ENCODE data around the gene HOXB1.
A peak's percentile ranks its signal among the peaks of the same experiment; 100 is the strongest.

The HOXB1 gene

GRCh38 chr17:48553190-48553547 lies 22.4 kb upstream of the HOXB1 start:
- no peak for DNase-seq

DNA sequence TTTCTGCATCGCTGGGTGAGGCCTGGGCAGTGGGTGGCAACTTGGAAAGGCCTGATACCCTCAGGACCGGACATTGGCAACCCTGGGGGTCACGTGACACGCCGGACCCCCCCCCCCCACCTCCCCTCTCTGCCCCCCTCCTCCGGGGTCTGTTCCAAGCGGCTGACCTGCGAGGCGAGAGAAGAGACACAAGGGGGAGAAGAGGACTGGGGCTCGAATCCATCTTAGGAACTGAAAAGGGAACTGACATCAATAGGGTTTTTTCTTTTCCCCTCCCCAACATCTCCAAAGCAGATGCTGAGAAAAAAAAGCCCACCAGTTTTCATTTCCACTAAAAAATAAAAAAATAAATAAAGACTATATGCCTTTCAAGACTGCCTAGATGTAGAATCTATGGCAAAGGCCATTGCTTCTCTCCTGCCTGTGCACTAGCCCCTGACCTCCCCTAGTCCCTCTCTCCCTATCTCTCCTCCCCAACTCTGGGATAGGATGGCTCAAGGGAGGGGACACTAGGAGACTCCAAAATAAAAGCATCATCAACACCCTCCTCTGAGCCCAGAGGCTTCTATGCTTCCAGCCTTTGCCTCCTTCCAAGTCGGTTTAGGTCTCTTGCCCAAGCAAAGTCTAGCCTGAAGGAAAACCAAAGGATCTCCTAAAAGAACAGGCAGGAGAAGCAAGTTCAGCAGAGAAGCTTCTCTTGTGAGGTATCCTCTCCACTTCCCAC lies 21.8 kb upstream of the HOXB1 start:
- peak; percentile 73 for DNase-seq

DNA sequence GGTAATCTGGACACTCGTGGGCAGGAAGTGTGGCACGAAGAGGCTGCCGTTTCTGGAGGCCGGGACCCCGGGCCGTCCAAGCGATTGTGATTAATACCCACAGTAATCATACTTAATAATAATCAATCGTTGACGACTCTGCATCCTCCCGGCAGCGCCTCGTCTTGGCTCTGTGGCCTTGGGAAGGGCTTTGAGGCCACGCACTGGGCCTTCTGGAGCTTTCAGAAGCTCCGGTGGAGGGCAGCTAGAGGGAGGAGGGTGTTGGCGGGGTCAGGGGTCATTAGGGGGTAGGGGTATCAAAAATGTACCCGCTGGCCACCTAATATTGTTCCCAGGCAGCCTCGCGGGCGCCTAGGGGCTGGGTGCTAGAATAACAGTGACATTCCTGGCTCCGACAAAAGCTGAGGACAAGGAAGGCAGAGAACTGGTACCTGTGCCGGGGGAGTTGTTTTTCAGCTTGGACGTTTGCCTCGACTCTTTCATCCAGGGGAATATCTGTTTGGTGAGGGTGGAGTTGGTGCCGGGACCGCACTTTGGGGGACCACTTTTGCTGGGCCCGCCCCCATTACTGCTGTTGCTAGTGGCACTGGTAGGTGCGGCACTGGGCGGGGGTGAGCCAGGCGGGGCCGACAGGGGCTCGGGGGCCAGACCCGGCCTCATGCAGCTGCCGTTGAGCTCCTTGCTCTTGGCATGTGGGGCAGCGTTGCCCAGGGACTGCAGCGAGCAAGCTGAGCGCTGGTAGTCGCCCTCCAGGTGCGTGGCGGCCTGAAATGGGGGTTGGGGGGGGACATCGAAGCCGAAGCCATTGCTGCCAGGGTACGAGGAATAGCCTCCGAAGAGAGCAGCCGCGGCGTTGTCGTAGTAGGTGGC lies 21.0 kb upstream of the HOXB1 start:
- peak; percentile 38 for DNase-seq

GRCh38 chr17:48551214-48551555 lies 20.4 kb upstream of the HOXB1 start:
- no peak for DNase-seq

- DNase-seq, result no peak
Observed at GRCh38 chr17:48550502-48551213, 19.8 kb upstream of the HOXB1 start.

- no peak for DNase-seq
Observed at GRCh38 chr17:48549914-48550501, 19.2 kb upstream of the HOXB1 start.

- no peak for DNase-seq
Observed at GRCh38 chr17:48549281-48549630, 18.4 kb upstream of the HOXB1 start.

GRCh38 chr17:48548523-48549280 lies 17.9 kb upstream of the HOXB1 start:
- no peak for DNase-seq

GRCh38 chr17:48547808-48548522 lies 17.2 kb upstream of the HOXB1 start:
- no peak for DNase-seq

GRCh38 chr17:48546924-48547807 lies 16.4 kb upstream of the HOXB1 start:
- peak; percentile 83 for DNase-seq

GRCh38 chr17:48546137-48546923 lies 15.5 kb upstream of the HOXB1 start:
- no peak for DNase-seq

DNA sequence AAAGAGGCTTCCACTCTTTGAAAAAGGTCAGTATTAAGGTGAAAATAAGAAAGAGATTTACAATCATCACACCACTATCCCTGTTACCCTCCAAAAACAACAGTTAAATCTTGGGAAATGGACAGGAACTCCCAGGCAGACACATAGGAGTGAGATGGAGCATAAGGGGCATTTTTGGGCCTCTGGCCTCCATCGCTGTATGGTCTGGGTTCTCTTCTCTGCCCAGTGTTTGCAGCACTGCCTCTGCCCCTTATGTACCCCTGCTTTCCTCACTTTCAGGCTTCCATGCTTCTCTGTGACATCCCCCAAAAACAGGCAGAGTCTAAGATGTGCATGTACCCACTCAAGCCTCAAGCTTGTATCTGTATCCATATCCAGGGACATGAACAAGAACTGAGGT lies 14.7 kb upstream of the HOXB1 start:
- no peak for DNase-seq

DNA sequence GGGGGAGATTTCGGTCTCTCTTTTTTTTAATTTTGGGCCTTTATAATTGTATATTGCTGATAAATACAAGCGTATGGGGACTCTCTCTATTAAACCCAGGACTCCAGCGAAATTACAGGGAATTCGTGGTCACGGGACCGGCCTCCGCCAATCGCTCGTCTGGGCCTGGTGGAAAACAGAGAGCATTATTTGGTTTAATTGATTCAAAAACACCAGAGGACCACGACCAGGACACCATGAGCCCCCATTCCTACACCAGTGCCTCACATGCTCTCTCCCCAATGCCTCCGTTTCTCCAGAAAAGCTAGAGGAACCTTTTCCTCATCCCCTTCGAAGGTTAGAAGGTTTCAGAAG lies 14.2 kb upstream of the HOXB1 start, which contains the start of gene HOXB2:
TSS of gene HOXB2 (minus strand) at position 88 of the 354 bp plus-strand sequence. CDS start 198 bp downstream, outside the sequence.
- peak; percentile 77 for DNase-seq

DNA sequence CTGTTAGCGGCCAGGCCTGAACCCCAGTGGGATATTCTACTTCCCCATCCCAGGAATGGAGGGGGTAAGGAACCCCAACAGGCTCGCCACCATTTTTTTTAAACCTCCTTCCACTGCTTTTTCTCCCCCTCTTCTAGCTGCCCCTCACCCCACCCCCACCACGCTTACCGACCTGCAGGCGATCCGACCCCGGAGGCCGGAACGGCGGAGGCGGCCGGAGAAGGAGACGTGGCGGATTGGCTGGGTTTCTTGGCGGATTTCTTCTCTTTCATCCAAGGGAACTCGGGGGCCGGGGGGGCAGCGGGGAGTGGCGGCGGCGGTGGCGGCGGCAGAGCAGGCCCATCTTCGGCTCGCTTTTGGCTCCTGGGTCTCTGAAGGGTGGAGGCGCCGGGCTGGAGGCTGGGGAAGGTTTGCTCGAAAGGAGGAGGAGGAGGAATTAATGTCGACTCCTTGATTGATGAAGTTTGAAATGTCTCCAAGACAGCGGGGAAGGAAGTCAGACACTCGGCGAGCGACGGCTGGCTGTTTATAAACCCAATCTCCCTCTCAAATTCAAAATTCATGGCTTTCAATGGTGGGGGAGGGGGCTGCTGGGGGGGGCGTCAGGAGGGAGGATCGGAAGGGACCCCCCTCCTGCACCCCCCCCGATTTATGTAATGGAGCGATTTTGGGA lies 13.7 kb upstream of the HOXB1 start:
- peak; percentile 79 for DNase-seq

GRCh38 chr17:48543854-48544348 lies 13.1 kb upstream of the HOXB1 start:
- no peak for DNase-seq

GRCh38 chr17:48543107-48543853 lies 12.5 kb upstream of the HOXB1 start:
- no peak for DNase-seq

- DNase-seq, result no peak
Observed at GRCh38 chr17:48542698-48543106, 11.9 kb upstream of the HOXB1 start.

GRCh38 chr17:48542114-48542656 lies 11.4 kb upstream of the HOXB1 start:
- DNase-seq, result no peak
